ENCODE data around the gene SIGLEC14. TPM values are rescaled to one million over a fixed set of nuclear protein-coding genes. Genes with fewer than 3 reads are reported as not detected.

SIGLEC14 gene

DNA sequence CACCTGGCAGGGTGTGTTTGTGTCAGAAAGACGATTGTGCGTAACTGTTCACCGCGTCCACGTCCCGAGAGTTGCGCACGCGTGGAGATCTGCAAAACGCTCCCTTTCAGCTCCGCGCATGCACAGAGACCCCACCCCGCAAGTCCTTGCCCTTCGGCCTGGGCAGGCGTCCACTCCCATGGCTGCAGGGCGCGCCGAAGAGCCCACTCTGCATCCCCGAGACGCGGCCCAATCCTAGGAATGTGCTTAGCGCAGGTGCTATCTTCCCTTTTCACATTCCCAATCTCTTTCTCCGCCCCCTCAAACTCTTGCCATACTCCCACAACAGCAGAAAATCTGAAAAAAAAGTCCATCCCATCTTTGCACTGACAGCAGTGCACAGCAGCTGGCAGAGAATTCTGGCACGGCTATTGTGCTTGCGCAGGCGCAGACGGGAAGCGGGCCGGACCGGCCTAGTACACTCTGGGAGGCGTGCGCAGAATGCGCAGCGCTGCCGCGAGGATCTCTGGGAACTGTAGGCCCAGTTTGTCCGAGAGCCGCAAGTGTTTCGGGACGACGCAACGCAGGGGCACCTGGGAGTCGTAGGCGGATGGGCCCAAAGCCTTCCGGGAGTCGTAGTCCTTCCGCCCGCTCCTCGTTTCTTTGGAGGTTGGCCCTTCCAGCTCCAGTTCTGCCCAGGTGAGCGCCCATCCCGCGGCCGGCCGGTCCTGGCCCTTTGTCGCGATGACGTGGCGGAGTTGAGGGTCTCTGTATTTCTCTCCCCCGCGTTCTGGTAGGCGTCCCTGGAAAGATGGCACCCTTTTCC, 52.5 kb downstream of the SIGLEC14 start:
- H3K23ac ChIP-seq (ENCODE audit: low read length in 2 of 2): no peak overlapping the region
- peak overlapping the region; percentile 65 to 88 for H3K18ac ChIP-seq (ENCODE audit: low read depth in 1 of 2, low read length in 2 of 2)
- no peaks in the 10 kb centered on the region for H3K27me3 ChIP-seq (ENCODE audit: control insufficient read depth in 1 of 2, insufficient read depth in 1 of 2, low read length in 2 of 2)
- H2AFZ ChIP-seq (ENCODE audit: low read depth, low read length): peak overlapping the region; percentile 98
- peak overlapping the region; percentile 99 for H3K4me2 ChIP-seq (ENCODE audit: low read length, poor library complexity, severe bottlenecking)
- peak overlapping the region; percentile 16 to 80 for H3K4ac ChIP-seq (ENCODE audit: low read depth in 1 of 2, low read length in 2 of 2)
- peaks cover 15% of the 10 kb centered on the region for H3K4me1 ChIP-seq (ENCODE audit: control insufficient read depth, insufficient read depth, low read depth, low read length)
- H2AK5ac ChIP-seq (ENCODE audit: low read length, severe bottlenecking): no peak overlapping the region
- H3K36me3 ChIP-seq (ENCODE audit: control insufficient read depth in 1 of 2, insufficient read depth in 2 of 2, low read depth in 1 of 2, low read length in 2 of 2): peaks cover 4 to 7% of the 10 kb centered on the region in 2 experiments
- no peak overlapping the region for H2BK120ac ChIP-seq (ENCODE audit: low read depth, low read length)
- peak overlapping the region; percentile 73 for H2BK15ac ChIP-seq (ENCODE audit: low read depth, poor library complexity, severe bottlenecking)
- no peaks in the 10 kb centered on the region for H3K9me3 ChIP-seq (ENCODE audit: control insufficient read depth, low read length)
- peak overlapping the region; percentile 57 for H3K27ac ChIP-seq (ENCODE audit: low read length, poor library complexity, severe bottlenecking)
- peak overlapping the region; percentile 65 for H4K91ac ChIP-seq (ENCODE audit: low read length)
- H3K9ac ChIP-seq (ENCODE audit: low read length): peak overlapping the region; percentile 87
- H3K79me1 ChIP-seq (replicated peaks; ENCODE audit: low read length, poor library complexity, severe bottlenecking): peaks cover 5% of the 10 kb centered on the region
- WGBS: under 1% methylated on average over 61 of the region's 61 CpGs
- peak overlapping the region; percentile 86 to 96 for H3K4me3 ChIP-seq (ENCODE audit: insufficient read depth in 1 of 2, low read depth in 1 of 2, low read length in 2 of 2)
- peak; percentile 97 for DNase-seq
- no peak overlapping the region for H2BK5ac ChIP-seq (ENCODE audit: low read depth, low read length, poor library complexity, severe bottlenecking)
- H2BK12ac ChIP-seq (ENCODE audit: low read length in 2 of 2): no peak overlapping the region
- H3K14ac ChIP-seq (ENCODE audit: low read length in 2 of 2): peak overlapping the region in 1 of 2 experiments; percentile 81
- peak overlapping the region; percentile 88 for H4K8ac ChIP-seq (ENCODE audit: low read length)

- Histone ChIP-seq H3K18ac (ENCODE audit: low read depth in 1 of 2, low read length in 2 of 2) (no peak overlapping the region), H2AK5ac (ENCODE audit: low read length, severe bottlenecking) (no peak overlapping the region), H3K23ac (ENCODE audit: low read length in 2 of 2) (peak overlapping the region in 1 of 2 experiments; percentile 46), H3K4me3 (ENCODE audit: insufficient read depth in 1 of 2, low read depth in 1 of 2, low read length in 2 of 2) (peak overlapping the region; percentile 67 to 96), H2BK15ac (ENCODE audit: low read depth, poor library complexity, severe bottlenecking) (no peak overlapping the region), H3K27ac (ENCODE audit: low read length, poor library complexity, severe bottlenecking) (no peak overlapping the region), H3K79me1 (replicated peaks; ENCODE audit: low read length, poor library complexity, severe bottlenecking) (peaks cover 5% of the 10 kb centered on the region), H3K4ac (ENCODE audit: low read depth in 1 of 2, low read length in 2 of 2) (peak overlapping the region; percentile 16 to 34), H2BK5ac (ENCODE audit: low read depth, low read length, poor library complexity, severe bottlenecking) (no peak overlapping the region), H3K27me3 (ENCODE audit: control insufficient read depth in 1 of 2, insufficient read depth in 1 of 2, low read length in 2 of 2) (no peaks in the 10 kb centered on the region), H2AFZ (ENCODE audit: low read depth, low read length) (no peak overlapping the region), H2BK12ac (ENCODE audit: low read length in 2 of 2) (no peak overlapping the region), H3K4me2 (ENCODE audit: low read length, poor library complexity, severe bottlenecking) (peak overlapping the region; percentile 99), H3K14ac (ENCODE audit: low read length in 2 of 2) (peak overlapping the region in 1 of 2 experiments; percentile 68), H4K91ac (ENCODE audit: low read length) (no peak overlapping the region), H3K9me3 (ENCODE audit: control insufficient read depth, low read length) (peaks cover 3% of the 10 kb centered on the region), H3K4me1 (ENCODE audit: control insufficient read depth, insufficient read depth, low read depth, low read length) (peaks cover 15% of the 10 kb centered on the region), H3K36me3 (ENCODE audit: control insufficient read depth in 1 of 2, insufficient read depth in 2 of 2, low read depth in 1 of 2, low read length in 2 of 2) (peaks cover 4% of the 10 kb centered on the region in 2 experiments), H4K8ac (ENCODE audit: low read length) (peak overlapping the region; percentile 88), H2BK120ac (ENCODE audit: low read depth, low read length) (no peak overlapping the region), H3K9ac (ENCODE audit: low read length) (peak overlapping the region; percentile 87)
- WGBS: 61% methylated on average over 7 of the region's 10 CpGs
- DNase-seq: no peak
These were observed 53.3 kb downstream of the SIGLEC14 start for GRCh38 chr19:51593138-51593890.

Small RNA genes within 50 kb of the gene (small RNA-seq; reads per million reads assigned to genes)
- gene AC018755.2 (ENCODE audit: low read depth) (not detected), gene MIR125A (ENCODE audit: low read depth) (not detected), gene MIR99B (ENCODE audit: low read depth) (3.7 reads per million, percentile 34 among the genes with 10 or more reads in this experiment), gene MIRLET7E (ENCODE audit: low read depth) (not detected)
